HL-60 (cell line): ENCODE measurements around the gene ATP11B.

Source experiments
- DNase-seq, 2 experiments: peaks; one replicate each; pipeline ENCODE4 v3.0.0-alpha.2; 2010 to 2020; ENCODE audit warnings: low read depth in 1 of 2, low spot score in 1 of 2
- H3K27ac ChIP-seq: fragments of 250-450 bp; sonication (Bioruptor Pico); replicated peaks from 2 replicates; pipeline ENCODE4 v1.5.1; 2020; ENCODE audit warnings: mild to moderate bottlenecking, moderate library complexity
- H3K27me3 ChIP-seq: fragments of 250-450 bp; sonication (Bioruptor Pico); 2 replicates; pipeline ENCODE4 v1.5.1; 2021; ENCODE audit warnings: mild to moderate bottlenecking, moderate library complexity; ENCODE audit not compliant: insufficient read depth, poor library complexity, severe bottlenecking
- H3K4me3 ChIP-seq: replicated peaks from 2 replicates; pipeline ENCODE4 v1.5.1; 2011; ENCODE audit warnings: mild to moderate bottlenecking, control low read depth, low read length; ENCODE audit not compliant: insufficient read depth
- GABPA ChIP-seq: IDR thresholded peaks from 2 replicates; pipeline ENCODE4 v1.6.1; 2012; ENCODE audit warnings: low read depth
- POLR2AphosphoS5 ChIP-seq: IDR thresholded peaks from 2 replicates; pipeline ENCODE4 v1.6.1; 2012; ENCODE audit warnings: low read depth
- REST ChIP-seq: IDR thresholded peaks from 2 replicates; pipeline ENCODE4 v1.6.1; 2012; ENCODE audit warnings: low read depth; ENCODE audit not compliant: insufficient replicate concordance
- SPI1 ChIP-seq: IDR thresholded peaks from 2 replicates; pipeline ENCODE4 v1.6.1; 2012; ENCODE audit warnings: low read depth, mild to moderate bottlenecking, borderline replicate concordance
- TF ChIP-seq, protein P1 (sequence below): IDR thresholded peaks from one replicate; pipeline ENCODE4 v1.5.1; 2011; ENCODE audit warnings: low read length, control low read depth, inconsistent platforms; ENCODE audit not compliant: insufficient read depth

ATP11B gene

GRCh38 chr3:182905623-182906022 is 112.3 kb downstream of the ATP11B start:
- Histone ChIP-seq H3K4me3 (no peak overlapping the region), H3K27ac (no peak overlapping the region), H3K27me3 (no peaks in the 10 kb centered on the region)
- TF ChIP-seq REST (no peak), POLR2AphosphoS5 (no peak)
- TF ChIP-seq, protein P1, sequence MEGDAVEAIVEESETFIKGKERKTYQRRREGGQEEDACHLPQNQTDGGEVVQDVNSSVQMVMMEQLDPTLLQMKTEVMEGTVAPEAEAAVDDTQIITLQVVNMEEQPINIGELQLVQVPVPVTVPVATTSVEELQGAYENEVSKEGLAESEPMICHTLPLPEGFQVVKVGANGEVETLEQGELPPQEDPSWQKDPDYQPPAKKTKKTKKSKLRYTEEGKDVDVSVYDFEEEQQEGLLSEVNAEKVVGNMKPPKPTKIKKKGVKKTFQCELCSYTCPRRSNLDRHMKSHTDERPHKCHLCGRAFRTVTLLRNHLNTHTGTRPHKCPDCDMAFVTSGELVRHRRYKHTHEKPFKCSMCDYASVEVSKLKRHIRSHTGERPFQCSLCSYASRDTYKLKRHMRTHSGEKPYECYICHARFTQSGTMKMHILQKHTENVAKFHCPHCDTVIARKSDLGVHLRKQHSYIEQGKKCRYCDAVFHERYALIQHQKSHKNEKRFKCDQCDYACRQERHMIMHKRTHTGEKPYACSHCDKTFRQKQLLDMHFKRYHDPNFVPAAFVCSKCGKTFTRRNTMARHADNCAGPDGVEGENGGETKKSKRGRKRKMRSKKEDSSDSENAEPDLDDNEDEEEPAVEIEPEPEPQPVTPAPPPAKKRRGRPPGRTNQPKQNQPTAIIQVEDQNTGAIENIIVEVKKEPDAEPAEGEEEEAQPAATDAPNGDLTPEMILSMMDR: no peak
- no peak for DNase-seq

DNA sequence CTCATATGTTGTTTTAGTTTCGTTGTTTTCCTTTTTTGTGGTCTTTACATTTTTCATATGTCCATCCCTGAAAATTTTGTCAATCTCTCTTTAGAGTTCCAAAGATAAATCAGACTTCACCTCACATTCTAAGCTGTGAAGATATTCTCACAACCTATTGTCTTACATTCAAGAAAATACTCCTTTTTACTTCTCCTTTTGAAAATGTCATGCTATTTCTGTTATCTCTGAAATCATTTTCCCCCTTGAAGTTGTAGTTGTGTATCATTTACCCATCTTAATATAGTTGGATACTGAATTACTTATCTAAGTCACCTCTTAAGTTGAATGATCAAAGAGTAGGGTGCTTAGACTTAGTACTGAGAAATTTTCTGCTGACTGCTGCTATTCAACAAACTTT is 112.7 kb downstream of the ATP11B start:
- no peak for DNase-seq
- Histone ChIP-seq H3K27ac (no peak overlapping the region), H3K4me3 (no peak overlapping the region), H3K27me3 (no peaks in the 10 kb centered on the region)
- TF ChIP-seq REST (no peak), POLR2AphosphoS5 (no peak), SPI1 (no peak), GABPA (no peak)
- TF ChIP-seq, protein P1: no peak

DNA sequence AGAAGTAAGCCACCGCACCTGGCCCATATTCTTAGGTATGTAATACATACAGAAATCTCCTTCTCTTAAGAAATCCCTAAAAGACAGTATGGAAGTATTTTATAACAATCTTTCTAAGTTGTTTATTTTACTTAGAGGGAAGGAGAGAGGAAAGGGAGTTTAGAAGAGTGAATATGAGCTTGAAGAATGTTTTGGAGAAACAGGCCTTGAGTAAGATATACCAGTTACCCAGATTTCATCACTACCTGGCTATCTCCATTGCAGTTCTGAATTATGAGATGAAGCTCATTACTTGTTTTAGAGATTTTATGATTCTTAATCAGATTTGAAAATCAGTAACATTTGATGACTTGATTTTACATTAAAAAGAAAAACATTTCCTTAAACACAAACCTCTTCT is 115.2 kb downstream of the ATP11B start:
- TF ChIP-seq, protein P1: no peak
- no peak for TF ChIP-seq REST
- TF ChIP-seq SPI1: no peak
- no peak for TF ChIP-seq POLR2AphosphoS5
- TF ChIP-seq GABPA: no peak
- DNase-seq: no peak

More for the DNA sequence above, 115.2 kb downstream of the ATP11B start:
- no peak overlapping the region for H3K27ac ChIP-seq
- H3K4me3 ChIP-seq: no peak overlapping the region
- no peaks in the 10 kb centered on the region for H3K27me3 ChIP-seq
